Amygdala (tissue), 56 donors: Measurements from ENCODE around the gene CIT.
A peak's percentile ranks its signal among the peaks of the same experiment; 100 is the strongest.
"Not testable (repeated sequence)": the region's sequence is repeated elsewhere in the genome, so short reads cannot be mapped to it uniquely, and the experiment has no call there.

Source experiments
- DNase-seq, 56 donors: peaks; one replicate each; lab custom pipeline; 2025; lab: John Stamatoyannopoulos, UW

Gene CIT

DNA sequence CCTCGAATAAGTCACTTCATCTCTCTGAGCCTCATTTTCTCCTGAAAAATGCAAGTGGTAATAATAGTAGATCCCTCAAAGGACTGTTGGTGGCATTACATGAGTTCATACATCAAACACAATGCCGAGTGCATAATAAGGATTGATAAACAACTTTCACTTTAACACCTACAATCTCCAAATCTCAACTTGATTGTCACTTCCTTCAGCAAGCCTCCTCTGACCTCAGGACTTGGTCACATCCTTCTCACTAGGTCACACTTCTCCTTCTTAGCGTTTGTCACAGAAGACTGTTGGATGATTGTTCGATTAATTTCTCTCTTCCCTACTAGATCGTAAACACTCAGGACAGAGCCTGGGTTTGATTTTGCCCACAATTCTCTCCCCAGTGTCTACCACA is 217.0 kb downstream of the CIT start:
- no peak for DNase-seq

DNA sequence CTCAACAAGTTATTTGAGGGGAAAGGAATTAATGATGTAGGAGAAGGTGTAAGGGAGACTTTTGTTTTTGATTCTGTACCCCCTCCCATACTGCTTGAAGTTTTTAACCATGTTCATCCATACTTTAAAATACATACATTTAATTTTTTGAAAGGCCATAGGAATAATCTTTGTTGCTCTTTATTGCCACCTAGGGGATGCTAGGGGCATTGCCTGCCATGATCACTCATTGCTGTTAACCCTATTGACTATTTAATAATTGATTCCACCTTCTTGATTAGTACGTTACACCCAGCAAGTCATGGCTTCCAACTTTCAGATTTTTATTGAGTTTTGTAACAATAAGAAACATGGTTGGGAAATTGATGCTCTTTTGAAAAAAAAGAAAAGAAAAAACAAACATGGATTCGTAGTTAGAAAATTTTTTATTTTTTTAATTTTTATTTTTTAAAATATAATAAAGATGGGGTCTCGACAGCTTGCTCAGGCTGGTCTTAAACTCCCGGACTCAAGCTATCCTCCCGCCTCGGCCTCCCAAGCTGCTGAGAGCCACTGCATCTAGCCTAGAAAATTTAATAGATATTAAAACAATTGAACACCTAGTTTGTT is 217.7 kb downstream of the CIT start:
- DNase-seq, result peak in 2 of 56 donors; percentile 31 to 42

DNA sequence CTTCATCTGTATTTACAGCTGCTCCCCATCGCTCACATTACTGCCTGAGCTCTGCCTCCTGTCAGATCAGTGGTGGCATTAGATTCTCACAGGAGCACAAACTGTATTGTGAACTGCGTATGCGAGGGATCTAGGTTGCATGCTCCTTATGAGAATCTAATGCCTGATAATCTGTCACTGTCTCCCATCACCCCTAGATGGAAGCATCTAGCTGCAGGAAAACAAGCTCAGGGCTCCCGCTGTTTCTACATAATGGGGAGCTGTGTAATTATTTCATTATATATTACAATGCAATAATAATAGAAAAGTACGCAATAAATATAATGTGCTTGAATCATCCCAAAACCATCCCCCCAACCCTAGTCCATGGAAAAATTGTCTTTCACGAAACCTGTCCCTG is 219.0 kb downstream of the CIT start:
- DNase-seq, result peak in 1 of 56 donors; percentile 6

DNA sequence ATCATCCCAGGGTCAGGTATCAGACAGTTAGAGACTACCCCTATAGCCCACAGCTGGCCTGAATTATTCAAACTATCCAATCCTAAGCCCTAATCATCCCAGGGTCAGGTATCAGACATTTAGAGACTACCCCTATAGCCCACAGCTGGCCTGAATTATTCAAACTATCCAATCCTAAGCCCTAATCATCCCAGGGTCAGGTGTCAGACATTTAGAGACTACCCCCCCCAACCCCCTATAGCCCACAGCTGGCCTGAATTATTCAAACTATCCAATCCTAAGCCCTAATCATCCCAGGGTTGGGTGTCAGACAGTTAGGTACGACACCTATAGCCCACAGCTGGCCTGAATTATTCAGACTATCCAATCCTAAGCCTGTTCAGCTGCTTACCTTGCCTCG is 220.1 kb downstream of the CIT start:
- DNase-seq, result not testable (repeated sequence)

DNA sequence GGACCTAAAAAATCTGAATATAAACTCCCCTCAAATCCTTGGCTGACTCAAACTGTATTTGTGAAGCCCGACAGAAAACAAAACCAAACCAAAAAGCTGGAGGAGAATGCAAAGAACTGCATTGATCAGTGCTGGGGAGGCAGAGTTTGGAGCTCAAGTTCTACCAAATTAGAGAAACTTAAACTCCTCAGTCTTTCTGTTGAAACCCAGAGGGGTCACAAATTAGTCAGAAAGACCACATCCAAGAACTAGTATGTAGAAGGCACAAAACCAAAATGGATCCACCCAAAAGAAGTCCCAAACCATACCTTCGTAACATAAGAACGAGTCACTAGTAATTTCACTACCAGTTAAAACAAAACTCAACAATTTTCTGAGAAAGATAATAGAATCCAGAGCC is 224.5 kb downstream of the CIT start:
- no peak for DNase-seq

DNA sequence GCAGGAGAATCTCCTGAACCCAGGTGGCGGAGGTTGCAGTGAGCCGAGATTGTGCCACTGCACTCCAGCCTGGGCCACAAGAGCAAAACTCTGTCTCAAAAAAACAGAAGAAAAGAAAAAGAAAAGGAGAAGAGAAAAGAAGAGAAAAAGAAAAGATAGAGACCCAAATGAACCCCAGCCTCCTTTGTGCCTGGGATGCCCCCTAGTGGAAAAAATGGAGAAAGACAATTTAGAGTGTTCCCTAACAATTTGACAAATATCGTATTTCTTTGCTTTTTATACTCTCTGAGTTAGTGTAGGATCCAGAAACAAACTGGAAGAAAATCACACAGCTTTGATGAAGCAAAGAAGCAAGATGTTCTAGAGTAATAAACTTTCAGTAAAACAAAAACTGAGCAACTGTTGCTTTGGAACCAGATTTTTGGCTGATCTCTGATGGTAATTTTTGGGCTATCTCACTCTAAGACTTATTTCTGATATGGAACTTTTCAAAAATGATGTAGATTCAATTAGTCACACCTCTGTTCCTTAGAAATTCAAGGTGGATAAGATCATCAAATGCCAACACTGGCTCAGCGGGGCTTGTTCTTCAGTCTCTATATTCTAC is 227.8 kb downstream of the CIT start:
- DNase-seq, result no peak

DNA sequence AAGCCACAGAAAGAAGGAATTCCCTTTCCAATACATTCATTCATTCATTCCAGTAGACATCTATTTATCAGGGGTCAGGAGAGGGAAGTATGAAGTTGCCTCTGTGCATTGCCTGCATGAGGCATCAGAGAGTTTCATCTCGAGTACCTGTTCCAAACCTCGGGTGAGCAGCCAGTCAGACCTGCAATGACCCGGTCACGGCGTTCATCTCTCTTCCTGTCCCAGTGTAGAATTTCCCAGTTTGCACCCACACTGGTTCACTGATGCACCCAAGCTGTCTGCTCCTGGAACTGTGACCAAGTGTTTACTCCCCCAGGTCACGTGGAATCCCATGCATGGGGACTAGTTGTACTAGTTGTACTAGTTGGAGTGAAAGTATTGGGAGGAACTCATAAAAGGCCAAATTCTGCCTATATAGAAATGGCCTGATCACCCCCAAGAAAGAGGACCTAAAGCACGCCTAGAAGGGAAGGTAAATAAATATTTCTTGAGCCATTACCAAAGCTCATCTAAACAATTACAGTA is 231.5 kb downstream of the CIT start:
- DNase-seq, result no peak

DNA sequence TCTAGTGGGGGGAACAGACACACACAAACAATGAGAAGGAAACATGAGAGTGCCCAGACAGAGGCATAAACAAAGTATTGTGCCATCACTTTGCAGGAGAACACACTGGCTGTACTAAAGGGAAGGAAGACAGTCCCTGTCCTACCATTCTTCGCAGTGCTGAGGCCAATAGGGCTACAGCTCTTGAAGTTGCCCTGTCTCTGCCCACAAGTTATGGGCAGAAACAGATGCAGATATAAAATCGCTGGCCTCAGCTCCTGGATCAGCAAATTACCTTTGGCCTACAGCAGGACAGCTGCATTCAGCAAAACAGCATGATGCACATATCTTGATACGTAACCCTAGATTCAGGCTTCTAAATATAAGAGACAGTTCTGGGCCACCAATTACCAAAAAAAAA is 232.2 kb downstream of the CIT start:
- no peak for DNase-seq

DNA sequence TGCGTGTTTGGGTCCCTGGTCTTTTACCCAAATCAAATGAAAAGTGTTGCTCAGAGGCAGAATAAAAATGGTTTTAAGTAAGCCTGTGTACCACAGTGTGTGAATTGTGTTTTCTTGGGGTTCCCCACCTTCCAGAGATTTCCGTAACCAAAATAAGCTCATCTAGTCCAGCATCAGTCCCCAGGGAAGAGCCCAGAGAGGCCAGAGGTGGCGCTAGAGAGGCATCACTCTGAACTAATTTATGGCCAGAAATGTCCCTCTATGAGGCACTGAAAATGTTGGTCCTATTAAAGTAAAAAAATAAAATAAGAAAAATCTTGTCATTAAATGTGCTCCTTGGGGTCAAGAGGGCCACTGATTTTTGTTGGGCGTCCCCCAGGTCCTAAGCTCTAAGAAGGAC is 234.1 kb downstream of the CIT start:
- DNase-seq, result no peak
